HG03432 (cell line): ENCODE data around the gene CHCHD4.

Experiments
- ATAC-seq: cut with Tn5 transposase; IDR thresholded peaks from one replicate; pipeline ENCODE4 v1.9.1; 2021; ENCODE audit warnings: mild to moderate bottlenecking, moderate library complexity; ENCODE audit not compliant: unreplicated experiment

Gene CHCHD4

GRCh38 chr3:14124615-14125192 lies at the start of gene CHCHD4, which contains the start of gene TMEM43:
Gene CHCHD4 (minus strand): TSS chr3:14124870. CDS start chr3:14124676, 194 bp downstream.
Gene TMEM43 (plus strand): TSS chr3:14125052. CDS start chr3:14125194, 142 bp downstream.
- peak; percentile 85 for ATAC-seq

GRCh38 chr3:14172496-14172895 lies 47.8 kb upstream of the CHCHD4 start:
- no peak for ATAC-seq

GRCh38 chr3:14170531-14171159 lies 46.0 kb upstream of the CHCHD4 start:
- ATAC-seq: no peak

DNA sequence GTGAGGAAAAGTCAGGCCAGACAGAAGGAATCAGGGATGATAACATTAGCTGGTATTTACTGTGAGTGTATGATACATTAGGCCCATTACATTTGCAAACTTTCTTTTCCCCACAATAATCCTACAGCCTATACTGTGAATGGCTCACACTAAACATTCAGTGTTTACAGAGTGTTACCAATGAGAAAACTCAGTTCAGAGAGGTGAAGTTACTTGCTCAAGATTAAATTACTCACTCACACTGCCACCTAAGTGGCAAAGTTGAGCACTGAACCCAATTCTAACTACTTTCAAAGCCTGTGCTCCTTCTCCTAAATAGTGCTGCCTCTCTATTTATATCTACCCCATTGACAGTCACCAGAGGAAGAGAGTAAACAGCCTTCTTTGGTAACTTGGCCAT lies 45.2 kb upstream of the CHCHD4 start:
- no peak for ATAC-seq

- ATAC-seq: no peak
Observed at GRCh38 chr3:14169435-14169834, 44.8 kb upstream of the CHCHD4 start.

- no peak for ATAC-seq
Observed at GRCh38 chr3:14166877-14167603, 42.4 kb upstream of the CHCHD4 start.

GRCh38 chr3:14162178-14162577 lies 37.5 kb upstream of the CHCHD4 start:
- ATAC-seq: no peak

DNA sequence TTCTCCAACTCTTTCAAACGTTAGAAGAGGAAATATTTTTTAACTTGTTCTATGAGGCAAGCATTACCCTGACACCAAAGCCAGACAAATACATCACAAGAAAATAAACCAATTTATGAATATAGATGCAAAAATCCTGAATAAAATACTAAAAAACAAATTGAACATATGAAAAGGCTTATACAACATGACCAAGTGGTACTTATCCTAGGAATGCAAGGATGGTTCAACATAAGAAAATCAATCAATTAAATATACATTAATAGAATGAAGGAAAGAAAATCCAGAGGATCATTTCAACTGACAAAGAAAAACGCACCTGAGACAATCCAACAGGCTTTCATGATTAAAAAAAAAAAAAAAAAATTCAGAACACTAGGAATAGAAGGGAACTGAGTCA lies 36.6 kb upstream of the CHCHD4 start:
- no peak for ATAC-seq

DNA sequence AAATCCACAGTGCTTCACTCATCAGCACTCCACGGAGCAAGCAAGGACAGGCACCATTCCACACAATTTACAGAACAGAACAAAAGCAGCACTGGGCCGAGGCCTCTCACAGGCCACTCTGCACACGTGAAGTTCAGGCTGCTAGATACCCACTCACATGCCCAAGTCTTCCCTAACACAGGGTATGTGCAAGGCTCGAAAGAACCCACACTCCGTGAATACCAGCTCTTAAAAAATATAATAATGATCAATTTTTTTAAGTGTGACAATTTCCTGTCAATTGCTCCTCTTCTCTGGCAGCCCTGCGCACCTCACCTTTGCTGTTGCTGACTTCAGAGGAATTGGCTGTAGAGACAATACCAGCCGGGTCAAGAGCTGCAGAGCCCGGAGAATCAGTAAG lies 34.8 kb upstream of the CHCHD4 start:
- no peak for ATAC-seq

DNA sequence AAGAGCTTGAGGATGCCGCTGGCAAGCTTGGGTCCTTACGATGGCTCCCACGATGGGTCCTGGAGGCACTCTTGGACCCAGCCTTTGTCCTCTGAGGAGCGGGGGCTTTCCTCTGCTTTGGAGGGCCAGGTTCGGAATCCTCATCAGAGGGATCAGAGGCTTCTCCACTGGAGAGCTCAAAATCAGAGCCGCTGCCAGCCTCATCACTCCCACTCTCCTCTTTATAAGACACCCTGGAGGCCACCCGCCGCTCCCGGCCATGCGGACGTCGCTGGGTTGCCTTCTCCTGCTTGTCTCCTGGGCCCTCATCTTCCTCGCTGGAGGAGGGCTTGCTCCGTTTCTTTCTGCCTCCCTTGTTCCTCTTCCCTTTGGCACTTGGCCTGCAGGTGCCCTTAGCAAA lies 33.7 kb upstream of the CHCHD4 start:
- ATAC-seq: no peak

GRCh38 chr3:14157951-14158350 lies 33.3 kb upstream of the CHCHD4 start:
- ATAC-seq: no peak

- ATAC-seq: no peak
Observed at GRCh38 chr3:14156843-14157561, 32.3 kb upstream of the CHCHD4 start.

DNA sequence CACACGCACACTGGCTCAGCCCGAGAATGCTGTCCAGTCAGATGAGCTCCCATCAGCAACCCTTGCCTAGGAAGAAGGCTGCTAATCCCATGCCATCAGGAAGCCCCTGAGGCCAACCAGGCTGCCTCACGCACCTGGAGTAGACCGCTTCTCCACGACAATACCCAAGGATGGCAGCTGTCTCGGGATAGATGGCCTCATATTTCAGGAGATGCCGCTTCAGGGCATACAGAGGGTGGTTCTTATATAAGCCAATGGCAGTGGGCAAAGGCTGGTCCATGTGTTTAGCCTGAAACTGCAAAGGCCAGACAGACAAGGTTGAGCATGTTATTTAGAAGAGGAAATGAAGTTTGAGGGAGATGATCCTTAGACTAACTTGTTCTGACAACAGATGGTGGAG lies 31.5 kb upstream of the CHCHD4 start:
- no peak for ATAC-seq

DNA sequence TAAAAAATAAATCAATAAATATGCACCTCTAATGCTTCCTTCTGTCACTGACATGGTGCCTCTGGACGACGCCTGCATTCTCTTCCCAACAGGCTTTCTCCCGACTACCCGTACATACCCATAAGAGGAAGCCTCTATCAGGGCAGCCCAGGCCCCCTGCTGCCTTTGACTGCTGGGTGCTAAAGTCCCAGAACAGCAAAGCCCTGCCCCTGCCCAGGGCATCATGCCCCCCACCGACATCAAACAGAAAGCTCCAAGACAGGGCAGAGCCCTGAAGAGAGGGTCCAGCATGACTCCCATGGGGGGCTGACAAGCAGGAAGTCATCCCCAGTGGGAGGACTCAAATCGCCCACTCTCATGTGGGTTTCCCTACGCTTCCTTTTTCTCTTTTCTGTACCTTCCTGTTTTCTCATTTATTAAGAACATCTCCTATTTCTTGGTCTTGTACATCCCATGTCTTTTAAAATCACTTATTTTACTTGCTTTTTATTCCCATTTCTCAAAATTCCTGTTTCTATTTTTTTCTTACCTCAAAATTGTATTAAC lies 30.3 kb upstream of the CHCHD4 start:
- no peak for ATAC-seq

- ATAC-seq: no peak
Observed at GRCh38 chr3:14154276-14154675, 29.6 kb upstream of the CHCHD4 start.

DNA sequence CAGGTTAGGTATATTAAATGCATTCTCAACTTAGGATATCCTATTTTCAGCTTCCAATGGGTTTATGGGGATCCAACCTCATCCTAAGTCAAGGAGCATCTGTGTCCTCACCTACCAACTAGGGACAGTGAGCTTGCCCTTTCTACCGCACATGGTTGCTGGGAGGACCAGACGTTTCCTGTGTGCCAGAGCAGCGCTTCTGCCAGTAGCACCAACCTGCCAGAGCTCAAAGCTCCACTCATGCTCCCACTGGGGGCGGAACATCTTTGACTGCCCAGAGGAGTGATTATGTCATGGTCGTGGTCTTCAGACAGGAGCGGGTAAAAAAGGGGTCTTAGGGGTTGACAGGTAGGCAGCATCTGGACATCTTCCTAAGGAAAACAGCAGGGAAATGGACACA lies 29.0 kb upstream of the CHCHD4 start:
- no peak for ATAC-seq

GRCh38 chr3:14152963-14153355 lies 28.3 kb upstream of the CHCHD4 start:
- no peak for ATAC-seq

GRCh38 chr3:14152233-14152962 lies 27.7 kb upstream of the CHCHD4 start:
- no peak for ATAC-seq

DNA sequence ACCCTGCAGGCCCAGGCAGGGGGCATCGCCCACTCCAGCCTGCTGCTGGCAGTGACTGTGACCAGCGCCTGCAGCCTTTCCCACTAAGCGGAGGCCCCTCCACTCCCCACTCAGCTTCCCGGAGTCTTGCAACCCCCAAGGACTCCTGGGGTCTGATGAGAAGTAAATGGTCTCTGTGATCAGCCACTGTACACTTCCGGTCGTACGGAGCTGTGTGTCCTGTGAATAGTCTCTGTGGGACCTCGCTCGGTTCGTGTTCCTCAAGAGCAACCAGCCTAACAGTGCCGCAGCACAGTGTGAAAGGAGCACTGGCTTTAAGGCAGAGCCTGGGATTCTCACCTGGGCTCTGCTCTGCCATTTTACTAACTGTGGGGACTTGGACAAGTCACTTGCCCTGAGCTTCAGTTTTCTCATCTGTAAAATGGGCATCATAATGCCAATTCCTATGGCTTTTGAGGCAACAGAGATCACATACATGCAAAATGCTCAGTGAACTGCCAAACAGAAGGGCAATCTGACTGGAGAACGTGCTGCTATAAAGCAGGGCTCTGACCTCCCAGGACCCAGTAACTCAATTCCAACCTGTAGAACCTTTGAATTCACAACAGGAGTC lies 26.9 kb upstream of the CHCHD4 start:
- no peak for ATAC-seq
